SK-N-MC (cell line): Measurements from ENCODE around the gene GREB1L.

ENCODE experiments used
- EZH2 ChIP-seq: fragments of 200-600 bp; sonication (generic); IDR thresholded peaks from one replicate; pipeline ENCODE4 v1.6.1; 2017; ENCODE audit warnings: antibody characterized with exemption
- FOXP2 ChIP-seq: optimal IDR thresholded peaks from 2 replicates; pipeline ENCODE3; 2011; ENCODE audit warnings: mild to moderate bottlenecking, moderate library complexity; ENCODE audit not compliant: insufficient read depth; ENCODE audit errors: extremely low read length, control extremely low read depth
- POLR2AphosphoS5 ChIP-seq: IDR thresholded peaks from 2 replicates; pipeline ENCODE4 v1.6.1; 2012; ENCODE audit warnings: mild to moderate bottlenecking, low read depth, low read length, borderline replicate concordance

DNA sequence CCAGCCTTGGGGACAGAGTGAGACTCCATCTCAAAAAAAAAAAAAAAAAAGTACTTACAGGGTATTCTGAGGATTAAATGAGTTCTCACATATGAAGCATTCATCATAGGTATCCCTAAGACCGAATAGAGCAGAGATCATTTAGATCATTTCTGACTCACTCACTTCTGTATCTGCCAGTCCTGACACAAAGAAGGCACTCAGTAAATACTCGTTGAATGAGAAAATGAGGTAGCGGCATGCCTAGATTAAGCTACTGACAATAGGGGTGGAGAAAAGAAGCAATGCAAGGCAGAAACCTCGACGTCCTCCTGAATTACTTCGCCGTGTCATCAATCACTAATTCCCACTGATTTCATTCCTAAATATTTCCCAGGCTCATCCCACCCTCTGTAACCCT, 103.8 kb downstream of the GREB1L start:
- TF ChIP-seq EZH2: no peak
- no peak for TF ChIP-seq POLR2AphosphoS5
- no peak for TF ChIP-seq FOXP2
